ENCODE data around the gene SSBP4. TPM values are rescaled to one million over a fixed set of nuclear protein-coding genes. Genes with fewer than 3 reads are reported as not detected.
A peak's percentile ranks its signal among the peaks of the same experiment; 100 is the strongest.

The SSBP4 gene
- total and polyA plus RNA-seq, 9 of the 15 experiments (the other 6 are each of a cell fraction or from before 2014, with no cell fraction given): 1.1 to 189 (median 39.0) TPM

DNA sequence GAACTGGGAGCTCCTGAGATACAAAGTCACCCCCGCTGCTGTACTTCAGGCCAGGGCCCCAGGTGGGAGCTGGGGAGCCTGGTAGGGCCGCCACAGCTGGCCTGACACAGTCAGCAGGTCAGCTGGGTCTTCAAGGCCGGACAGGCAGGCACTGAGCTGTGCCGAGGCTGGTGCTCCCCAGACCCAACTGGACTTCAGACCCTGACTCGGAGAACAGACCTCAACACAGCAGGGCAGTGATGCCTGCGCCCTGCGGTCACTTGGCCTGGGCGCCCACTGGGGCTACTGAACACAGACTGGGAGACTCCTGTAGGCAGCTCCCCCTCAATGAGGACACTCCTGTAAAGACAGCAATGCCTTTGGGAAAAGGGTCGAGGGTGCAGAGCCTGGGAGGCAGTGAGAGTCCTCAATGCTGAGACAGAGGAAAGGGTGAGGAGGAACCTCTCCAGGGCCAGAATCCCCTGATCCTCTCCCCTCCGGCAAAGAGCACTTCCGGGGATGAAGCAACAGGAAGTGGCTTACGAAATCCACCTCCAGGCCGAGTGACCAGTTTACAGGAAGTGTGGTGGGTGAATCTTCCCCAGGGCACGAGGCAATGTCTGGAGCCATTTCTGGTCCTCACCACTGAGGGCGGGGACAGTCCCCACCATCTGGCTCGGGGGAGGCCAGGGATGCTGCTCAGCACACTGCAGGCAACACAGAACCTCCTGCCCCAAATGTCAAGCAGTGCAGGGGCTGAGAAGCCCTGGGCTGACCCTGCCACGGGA, 59.5 kb downstream of the SSBP4 start (continued):
- TF ChIP-seq, protein P1, sequence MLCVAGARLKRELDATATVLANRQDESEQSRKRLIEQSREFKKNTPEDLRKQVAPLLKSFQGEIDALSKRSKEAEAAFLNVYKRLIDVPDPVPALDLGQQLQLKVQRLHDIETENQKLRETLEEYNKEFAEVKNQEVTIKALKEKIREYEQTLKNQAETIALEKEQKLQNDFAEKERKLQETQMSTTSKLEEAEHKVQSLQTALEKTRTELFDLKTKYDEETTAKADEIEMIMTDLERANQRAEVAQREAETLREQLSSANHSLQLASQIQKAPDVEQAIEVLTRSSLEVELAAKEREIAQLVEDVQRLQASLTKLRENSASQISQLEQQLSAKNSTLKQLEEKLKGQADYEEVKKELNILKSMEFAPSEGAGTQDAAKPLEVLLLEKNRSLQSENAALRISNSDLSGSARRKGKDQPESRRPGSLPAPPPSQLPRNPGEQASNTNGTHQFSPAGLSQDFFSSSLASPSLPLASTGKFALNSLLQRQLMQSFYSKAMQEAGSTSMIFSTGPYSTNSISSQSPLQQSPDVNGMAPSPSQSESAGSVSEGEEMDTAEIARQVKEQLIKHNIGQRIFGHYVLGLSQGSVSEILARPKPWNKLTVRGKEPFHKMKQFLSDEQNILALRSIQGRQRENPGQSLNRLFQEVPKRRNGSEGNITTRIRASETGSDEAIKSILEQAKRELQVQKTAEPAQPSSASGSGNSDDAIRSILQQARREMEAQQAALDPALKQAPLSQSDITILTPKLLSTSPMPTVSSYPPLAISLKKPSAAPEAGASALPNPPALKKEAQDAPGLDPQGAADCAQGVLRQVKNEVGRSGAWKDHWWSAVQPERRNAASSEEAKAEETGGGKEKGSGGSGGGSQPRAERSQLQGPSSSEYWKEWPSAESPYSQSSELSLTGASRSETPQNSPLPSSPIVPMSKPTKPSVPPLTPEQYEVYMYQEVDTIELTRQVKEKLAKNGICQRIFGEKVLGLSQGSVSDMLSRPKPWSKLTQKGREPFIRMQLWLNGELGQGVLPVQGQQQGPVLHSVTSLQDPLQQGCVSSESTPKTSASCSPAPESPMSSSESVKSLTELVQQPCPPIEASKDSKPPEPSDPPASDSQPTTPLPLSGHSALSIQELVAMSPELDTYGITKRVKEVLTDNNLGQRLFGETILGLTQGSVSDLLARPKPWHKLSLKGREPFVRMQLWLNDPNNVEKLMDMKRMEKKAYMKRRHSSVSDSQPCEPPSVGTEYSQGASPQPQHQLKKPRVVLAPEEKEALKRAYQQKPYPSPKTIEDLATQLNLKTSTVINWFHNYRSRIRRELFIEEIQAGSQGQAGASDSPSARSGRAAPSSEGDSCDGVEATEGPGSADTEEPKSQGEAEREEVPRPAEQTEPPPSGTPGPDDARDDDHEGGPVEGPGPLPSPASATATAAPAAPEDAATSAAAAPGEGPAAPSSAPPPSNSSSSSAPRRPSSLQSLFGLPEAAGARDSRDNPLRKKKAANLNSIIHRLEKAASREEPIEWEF (CRISPR knock-in tag; IDR thresholded peaks at IDR 0.05): no peak
- TF ChIP-seq POLR2AphosphoS5 (IDR thresholded peaks at IDR 0.05; ENCODE audit: control insufficient read depth, insufficient read depth, low read depth, low read length) (no peak), NFIX (CRISPR knock-in tag; IDR thresholded peaks at IDR 0.05; ENCODE audit: low read depth) (no peak), ETV5 (CRISPR knock-in tag; IDR thresholded peaks at IDR 0.05; ENCODE audit: low read depth) (peak; percentile 86; the same call in 1 of the 2 replicates), STAT5B (CRISPR knock-in tag; IDR thresholded peaks at IDR 0.05) (no peak), PURB (CRISPR knock-in tag; IDR thresholded peaks at IDR 0.05; ENCODE audit: low read depth) (no peak), SMAD4 (CRISPR knock-in tag; conservative IDR thresholded peaks at IDR 0.05) (peak; percentile 78), MAFF (IDR thresholded peaks at IDR 0.05; ENCODE audit: low read length) (no peak), ILF3 (IDR thresholded peaks at IDR 0.05; ENCODE audit: borderline replicate concordance) (no peak), ZBED1 (IDR thresholded peaks at IDR 0.05) (no peak), ZNF311 (CRISPR knock-in tag; IDR thresholded peaks at IDR 0.05) (0 out of 2 replicates have a peak, but pooled peaks have one; percentile 4), TEAD2 (tag; IDR thresholded peaks at IDR 0.05) (no peak)
- TF ChIP-seq, protein P2, sequence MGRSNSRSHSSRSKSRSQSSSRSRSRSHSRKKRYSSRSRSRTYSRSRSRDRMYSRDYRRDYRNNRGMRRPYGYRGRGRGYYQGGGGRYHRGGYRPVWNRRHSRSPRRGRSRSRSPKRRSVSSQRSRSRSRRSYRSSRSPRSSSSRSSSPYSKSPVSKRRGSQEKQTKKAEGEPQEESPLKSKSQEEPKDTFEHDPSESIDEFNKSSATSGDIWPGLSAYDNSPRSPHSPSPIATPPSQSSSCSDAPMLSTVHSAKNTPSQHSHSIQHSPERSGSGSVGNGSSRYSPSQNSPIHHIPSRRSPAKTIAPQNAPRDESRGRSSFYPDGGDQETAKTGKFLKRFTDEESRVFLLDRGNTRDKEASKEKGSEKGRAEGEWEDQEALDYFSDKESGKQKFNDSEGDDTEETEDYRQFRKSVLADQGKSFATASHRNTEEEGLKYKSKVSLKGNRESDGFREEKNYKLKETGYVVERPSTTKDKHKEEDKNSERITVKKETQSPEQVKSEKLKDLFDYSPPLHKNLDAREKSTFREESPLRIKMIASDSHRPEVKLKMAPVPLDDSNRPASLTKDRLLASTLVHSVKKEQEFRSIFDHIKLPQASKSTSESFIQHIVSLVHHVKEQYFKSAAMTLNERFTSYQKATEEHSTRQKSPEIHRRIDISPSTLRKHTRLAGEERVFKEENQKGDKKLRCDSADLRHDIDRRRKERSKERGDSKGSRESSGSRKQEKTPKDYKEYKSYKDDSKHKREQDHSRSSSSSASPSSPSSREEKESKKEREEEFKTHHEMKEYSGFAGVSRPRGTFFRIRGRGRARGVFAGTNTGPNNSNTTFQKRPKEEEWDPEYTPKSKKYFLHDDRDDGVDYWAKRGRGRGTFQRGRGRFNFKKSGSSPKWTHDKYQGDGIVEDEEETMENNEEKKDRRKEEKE (IDR thresholded peaks at IDR 0.05; ENCODE audit: borderline replicate concordance in 1 of 2, control insufficient read depth in 1 of 2, low read depth in 2 of 2, low read length in 1 of 2): no peak
- TF ChIP-seq, protein P3, sequence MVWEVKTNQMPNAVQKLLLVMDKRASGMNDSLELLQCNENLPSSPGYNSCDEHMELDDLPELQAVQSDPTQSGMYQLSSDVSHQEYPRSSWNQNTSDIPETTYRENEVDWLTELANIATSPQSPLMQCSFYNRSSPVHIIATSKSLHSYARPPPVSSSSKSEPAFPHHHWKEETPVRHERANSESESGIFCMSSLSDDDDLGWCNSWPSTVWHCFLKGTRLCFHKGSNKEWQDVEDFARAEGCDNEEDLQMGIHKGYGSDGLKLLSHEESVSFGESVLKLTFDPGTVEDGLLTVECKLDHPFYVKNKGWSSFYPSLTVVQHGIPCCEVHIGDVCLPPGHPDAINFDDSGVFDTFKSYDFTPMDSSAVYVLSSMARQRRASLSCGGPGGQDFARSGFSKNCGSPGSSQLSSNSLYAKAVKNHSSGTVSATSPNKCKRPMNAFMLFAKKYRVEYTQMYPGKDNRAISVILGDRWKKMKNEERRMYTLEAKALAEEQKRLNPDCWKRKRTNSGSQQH (CRISPR knock-in tag; IDR thresholded peaks at IDR 0.05): no peak
- TF ChIP-seq, protein P4, sequence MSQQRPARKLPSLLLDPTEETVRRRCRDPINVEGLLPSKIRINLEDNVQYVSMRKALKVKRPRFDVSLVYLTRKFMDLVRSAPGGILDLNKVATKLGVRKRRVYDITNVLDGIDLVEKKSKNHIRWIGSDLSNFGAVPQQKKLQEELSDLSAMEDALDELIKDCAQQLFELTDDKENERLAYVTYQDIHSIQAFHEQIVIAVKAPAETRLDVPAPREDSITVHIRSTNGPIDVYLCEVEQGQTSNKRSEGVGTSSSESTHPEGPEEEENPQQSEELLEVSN (IDR thresholded peaks at IDR 0.05; ENCODE audit: borderline replicate concordance in 1 of 2, extremely low read depth in 1 of 2, insufficient read depth in 1 of 2, insufficient read length in 1 of 2, low read depth in 1 of 2, low read length in 1 of 2, poor library complexity in 1 of 2, severe bottlenecking in 1 of 2): peak in 1 of 2 experiments; percentile 51

Measured in K562 (cell line).